Keratinocyte (primary cell): ENCODE results near the gene JAM3. TPM values are rescaled to one million over a fixed set of nuclear protein-coding genes. Genes with fewer than 3 reads are reported as not detected.

ENCODE experiments used
- DNase-seq: peaks from one replicate; pipeline ENCODE4 v3.0.0-alpha.2; 2011; ENCODE audit warnings: low read depth, missing footprints, low spot score
- FAIRE-seq: peaks from 2 replicates; lab custom pipeline; 2011; peaks lifted over from hg19 to GRCh38; lab: Jason Lieb, UNC
- H2AFZ ChIP-seq: 2 replicates; pipeline ENCODE4 v1.6.0; 2012; ENCODE audit warnings: low read length, control low read depth, inconsistent platforms; ENCODE audit not compliant: control insufficient read depth
- H3K27ac ChIP-seq: 2 replicates; pipeline ENCODE4 v1.5.1; 2011; ENCODE audit warnings: low read length; ENCODE audit not compliant: control insufficient read depth, insufficient read depth
- H3K27me3 ChIP-seq: 3 replicates; pipeline ENCODE4 v1.6.0; 2011; ENCODE audit warnings: low read length; ENCODE audit not compliant: control insufficient read depth, insufficient read depth; ENCODE audit errors: extremely low read depth
- H3K36me3 ChIP-seq, 2 experiments: 2 replicates in 1 of 2; 3 replicates in 1 of 2; pipeline ENCODE4 v1.5.1; 2011; ENCODE audit warnings: low read length in 2 of 2, mild to moderate bottlenecking in 1 of 2; ENCODE audit not compliant: control insufficient read depth in 2 of 2, insufficient read depth in 2 of 2; ENCODE audit errors: extremely low read depth in 1 of 2
- H3K4me1 ChIP-seq: 3 replicates; pipeline ENCODE4 v1.5.1; 2011; ENCODE audit warnings: low read length; ENCODE audit not compliant: control insufficient read depth, insufficient read depth; ENCODE audit errors: extremely low read depth
- H3K4me2 ChIP-seq: 3 replicates; pipeline ENCODE4 v1.6.0; 2011; ENCODE audit warnings: low read depth, low read length; ENCODE audit not compliant: control insufficient read depth, insufficient read depth; ENCODE audit errors: extremely low read depth
- H3K4me3 ChIP-seq, 3 experiments: fragments of 200-600 bp in 1 of 3; sonication (generic) in 1 of 3; 2 replicates in 2 of 3; 3 replicates in 1 of 3; pipeline ENCODE4 v1.5.1; 2011 to 2016; ENCODE audit warnings: low read length in 3 of 3, mild to moderate bottlenecking in 3 of 3, control low read depth in 2 of 3, inconsistent platforms in 1 of 3, low read depth in 1 of 3, mixed read lengths in 1 of 3, mixed run types in 1 of 3, moderate library complexity in 1 of 3; ENCODE audit not compliant: control insufficient read depth in 2 of 3, insufficient read depth in 2 of 3; ENCODE audit errors: extremely low read depth in 1 of 3
- H3K79me2 ChIP-seq: 2 replicates; pipeline ENCODE4 v1.6.0; 2012; ENCODE audit warnings: low read length; ENCODE audit not compliant: control insufficient read depth, insufficient read depth
- H3K9ac ChIP-seq: 3 replicates; pipeline ENCODE4 v1.6.0; 2011; ENCODE audit warnings: low read length; ENCODE audit not compliant: control insufficient read depth, insufficient read depth; ENCODE audit errors: extremely low read depth
- H3K9me1 ChIP-seq: 3 replicates; pipeline ENCODE4 v1.6.0; 2011; ENCODE audit warnings: low read length; ENCODE audit not compliant: control insufficient read depth, insufficient read depth; ENCODE audit errors: extremely low read depth
- H3K9me3 ChIP-seq: 2 replicates; pipeline ENCODE4 v1.5.1; 2012; ENCODE audit warnings: low read depth, low read length; ENCODE audit not compliant: control insufficient read depth
- H4K20me1 ChIP-seq: 3 replicates; pipeline ENCODE4 v1.6.0; 2011; ENCODE audit warnings: low read length; ENCODE audit not compliant: control insufficient read depth, insufficient read depth; ENCODE audit errors: extremely low read depth
- EZH2 ChIP-seq: IDR thresholded peaks from one replicate; pipeline ENCODE4 v1.6.1; 2012; ENCODE audit warnings: inconsistent platforms, mild to moderate bottlenecking, low read length, moderate library complexity
- dilution Hi-C: fragments of 300-500 bp; cut with MboI; formaldehyde crosslinking; loops from one replicate; pipeline ENCODE4 v1.7.0; 2020; ENCODE audit warnings: low sequenced_read_pairs; ENCODE audit not compliant: extremely low pct_ligation_motif_present
- polyA plus RNA-seq, 5 experiments: library from polyadenylated mRNA; depleted of rRNA in 3 of 5; stranded (reverse) in 3 of 5; stranded (forward) in 1 of 5; unstranded in 1 of 5; fragments of >200 nt; gene quantifications; 1 replicate in 1 of 5; 2 replicates in 3 of 5; 3 replicates in 1 of 5; pipeline versions ENCODE4 v1.2.1 to v1.2.3, GENCODE V29; 2011 to 2012; ENCODE audit warnings: missing spikeins in 2 of 5, low read depth in 1 of 5, low replicate concordance in 1 of 5
- TF ChIP-seq, protein P1 (sequence below), 3 experiments: IDR thresholded peaks in 1 of 3; conservative IDR thresholded peaks in 1 of 3; optimal IDR thresholded peaks in 1 of 3; 2 replicates in 2 of 3; 3 replicates in 1 of 3; pipeline versions ENCODE3 to v1.5.1; 2011; ENCODE audit warnings: low read length in 3 of 3, mild to moderate bottlenecking in 3 of 3, moderate library complexity in 2 of 3, control low read depth in 1 of 3, inconsistent platforms in 1 of 3; ENCODE audit not compliant: insufficient read depth in 2 of 3; ENCODE audit errors: extremely low read depth in 1 of 3

The JAM3 gene
- polyA plus RNA-seq, 1 donor (not counting 4 experiments of a cell fraction or from before 2014, with no cell fraction given): 11.4 TPM

DNA sequence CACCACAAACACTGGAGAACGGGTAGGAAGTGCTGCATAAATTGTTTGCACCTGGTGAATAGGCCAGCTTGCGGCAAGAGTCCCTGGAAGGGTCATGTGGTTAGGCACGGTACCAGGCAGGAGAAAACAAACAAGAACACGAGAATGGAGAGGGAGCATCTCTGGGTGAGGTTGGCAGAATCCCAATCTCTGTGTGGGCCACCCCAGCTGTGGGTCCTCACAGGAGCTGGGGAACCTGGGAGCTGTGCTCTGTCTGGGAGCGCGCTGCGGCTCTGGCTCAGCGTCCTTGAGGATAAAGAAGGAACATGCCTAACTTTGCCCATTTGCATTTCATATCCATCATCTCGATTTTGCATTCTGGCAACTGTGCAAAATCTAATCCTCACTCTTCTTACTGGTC, 46.1 kb upstream of the JAM3 start:
- no peak for FAIRE-seq
- Histone ChIP-seq H4K20me1 (no peaks in the 10 kb centered on the region), H3K27ac (no peak overlapping the region), H3K4me3 (no peak overlapping the region), H2AFZ (no peak overlapping the region), H3K4me2 (no peak overlapping the region), H3K36me3 (no peaks in the 10 kb centered on the region), H3K4me1 (peaks cover 35% of the 10 kb centered on the region), H3K9ac (no peak overlapping the region), H3K27me3 (peaks cover 3% of the 10 kb centered on the region), H3K79me2 (no peaks in the 10 kb centered on the region), H3K9me1 (no peaks in the 10 kb centered on the region), H3K9me3 (no peaks in the 10 kb centered on the region)
- dilution Hi-C loops: no loop called here
- no peak for TF ChIP-seq EZH2
- TF ChIP-seq, protein P1, sequence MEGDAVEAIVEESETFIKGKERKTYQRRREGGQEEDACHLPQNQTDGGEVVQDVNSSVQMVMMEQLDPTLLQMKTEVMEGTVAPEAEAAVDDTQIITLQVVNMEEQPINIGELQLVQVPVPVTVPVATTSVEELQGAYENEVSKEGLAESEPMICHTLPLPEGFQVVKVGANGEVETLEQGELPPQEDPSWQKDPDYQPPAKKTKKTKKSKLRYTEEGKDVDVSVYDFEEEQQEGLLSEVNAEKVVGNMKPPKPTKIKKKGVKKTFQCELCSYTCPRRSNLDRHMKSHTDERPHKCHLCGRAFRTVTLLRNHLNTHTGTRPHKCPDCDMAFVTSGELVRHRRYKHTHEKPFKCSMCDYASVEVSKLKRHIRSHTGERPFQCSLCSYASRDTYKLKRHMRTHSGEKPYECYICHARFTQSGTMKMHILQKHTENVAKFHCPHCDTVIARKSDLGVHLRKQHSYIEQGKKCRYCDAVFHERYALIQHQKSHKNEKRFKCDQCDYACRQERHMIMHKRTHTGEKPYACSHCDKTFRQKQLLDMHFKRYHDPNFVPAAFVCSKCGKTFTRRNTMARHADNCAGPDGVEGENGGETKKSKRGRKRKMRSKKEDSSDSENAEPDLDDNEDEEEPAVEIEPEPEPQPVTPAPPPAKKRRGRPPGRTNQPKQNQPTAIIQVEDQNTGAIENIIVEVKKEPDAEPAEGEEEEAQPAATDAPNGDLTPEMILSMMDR (optimal IDR thresholded peaks at IDR 0.05 in 1 of 3, IDR thresholded peaks at IDR 0.05 in 1 of 3, conservative IDR thresholded peaks at IDR 0.05 in 1 of 3; ENCODE audit: extremely low read depth in 1 of 3, insufficient read depth in 2 of 3, low read length in 3 of 3): no peak
- DNase-seq: no peak

DNA sequence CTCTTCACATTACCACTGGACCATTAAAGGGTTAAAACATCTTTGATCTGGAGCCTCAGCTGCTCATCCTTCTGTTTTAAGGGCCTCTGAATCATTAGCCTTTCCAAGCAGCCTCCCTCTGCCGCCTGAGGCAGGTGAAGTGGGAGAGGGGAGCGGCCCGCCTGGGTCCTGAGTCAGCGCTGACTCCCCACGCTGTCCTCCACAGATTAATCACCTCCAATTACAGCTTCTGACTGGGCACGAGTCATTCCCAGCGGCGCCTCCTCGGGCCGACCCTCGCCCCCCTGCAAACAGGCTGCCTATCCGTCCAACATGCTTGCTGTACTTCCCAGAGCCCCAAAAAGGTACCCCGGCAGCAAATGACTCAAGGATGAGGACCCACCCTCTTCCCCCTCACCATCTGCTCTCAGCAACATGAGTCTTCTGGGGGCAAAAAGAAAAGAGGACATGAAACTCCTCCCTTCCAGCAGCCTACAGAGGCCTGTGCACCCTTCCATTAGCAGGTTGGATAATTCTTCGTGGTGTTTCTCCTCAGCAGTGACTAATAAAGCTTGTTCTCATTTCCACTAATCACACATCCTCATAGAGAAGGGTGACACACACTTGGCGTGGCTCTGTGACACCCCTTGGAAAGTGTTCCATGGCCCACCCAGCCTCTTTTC, 44.3 kb upstream of the JAM3 start:
- TF ChIP-seq, protein P1 (optimal IDR thresholded peaks at IDR 0.05 in 1 of 3, IDR thresholded peaks at IDR 0.05 in 1 of 3, conservative IDR thresholded peaks at IDR 0.05 in 1 of 3; ENCODE audit: extremely low read depth in 1 of 3, insufficient read depth in 2 of 3, low read length in 3 of 3): no peak
- TF ChIP-seq EZH2: no peak
- peak overlapping the region; percentile 77 for H3K4me2 ChIP-seq
- no peaks in the 10 kb centered on the region for H3K9me1 ChIP-seq
- H3K79me2 ChIP-seq: no peaks in the 10 kb centered on the region
- no peaks in the 10 kb centered on the region for H3K36me3 ChIP-seq
- FAIRE-seq: peak; percentile 85
- no peaks in the 10 kb centered on the region for H4K20me1 ChIP-seq
- H2AFZ ChIP-seq: peak overlapping the region; percentile 72
- no peak overlapping the region for H3K4me3 ChIP-seq
- H3K27ac ChIP-seq: peak overlapping the region; percentile 80
- H3K27me3 ChIP-seq: no peaks in the 10 kb centered on the region
- dilution Hi-C loops: no loop called here
- H3K9me3 ChIP-seq: no peaks in the 10 kb centered on the region
- H3K9ac ChIP-seq: peak overlapping the region; percentile 63
- H3K4me1 ChIP-seq: peaks cover 35% of the 10 kb centered on the region
- peak; percentile 81 for DNase-seq
